ENCODE measurements around the gene RPS6KA4. TPM values are rescaled to one million over a fixed set of nuclear protein-coding genes. Genes with fewer than 3 reads are reported as not detected.

The RPS6KA4 gene
- total RNA-seq (2021; ENCODE audit: unreplicated experiment) = 67.3 TPM
- 47.4 and 53.2 TPM in 2 replicates for polyA plus RNA-seq (2012)
- percentile 62 among the genes with signal in this experiment for Bru-seq, nascent RNA
- BruChase-seq, experiment 1, labeled RNA remaining after a 6-hour chase = percentile 82 among the genes with signal in this experiment
- percentile 72 among the genes with signal in this experiment for BruChase-seq, experiment 2, labeled RNA remaining after a 2-hour chase
- long read RNA-seq, transcript RPS6KA4-201 (17 exons, 3,119 nt) = major isoform, 14 of 48 reads
- long read RNA-seq, partial matches to known transcripts = 21 of 48 reads
- long read RNA-seq, other reads (novel, unspliced or antisense) = 10 of 48 reads

DNA sequence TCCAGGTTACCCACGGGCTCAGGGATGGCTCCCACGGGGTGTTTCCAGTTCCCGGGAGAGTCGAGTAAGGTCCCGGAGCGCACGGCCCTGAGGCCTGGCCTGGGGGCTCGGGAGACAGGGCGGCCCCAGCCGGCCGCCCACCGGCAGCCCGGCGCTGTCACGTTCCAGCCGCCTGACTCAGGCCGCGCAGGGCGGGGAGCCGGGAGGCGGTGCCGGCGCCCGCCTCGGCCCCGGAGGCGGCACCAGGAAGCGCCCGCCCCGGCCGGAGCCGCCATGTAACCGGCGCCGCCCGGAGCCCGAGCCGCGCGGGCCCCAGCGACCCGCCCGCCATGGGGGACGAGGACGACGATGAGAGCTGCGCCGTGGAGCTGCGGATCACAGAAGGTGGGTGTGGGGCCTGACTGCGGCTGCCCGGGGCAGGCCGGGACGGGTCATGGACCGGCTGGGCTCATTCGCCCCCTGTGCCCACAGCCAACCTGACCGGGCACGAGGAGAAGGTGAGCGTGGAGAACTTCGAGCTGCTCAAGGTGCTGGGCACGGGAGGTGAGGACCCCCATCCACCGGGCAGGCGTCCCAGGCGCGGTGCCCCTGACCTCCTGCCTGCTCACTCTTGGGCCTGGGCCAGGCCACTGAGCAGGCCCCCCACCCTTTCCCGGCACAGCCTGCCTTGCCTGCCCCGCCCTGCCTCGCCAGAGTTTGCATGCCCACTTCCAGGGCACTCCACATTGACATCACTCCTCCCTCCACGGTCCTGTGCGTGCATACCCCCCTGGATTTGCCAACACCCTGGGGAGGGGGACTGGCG, at the start of gene RPS6KA4:
TSS of gene RPS6KA4 (plus strand) at position 256 of the 805 bp plus-strand sequence. CDS start at position 330, 74 bp downstream.
- Histone ChIP-seq H3K4me1 (ENCODE audit: control insufficient read depth in 1 of 2, insufficient read depth in 2 of 2, low read length in 2 of 2) (peaks cover 28 to 61% of the 10 kb centered on the region in 2 experiments), H3K36me3 (ENCODE audit: control insufficient read depth in 1 of 2, insufficient read depth in 2 of 2, low read length in 2 of 2) (peaks cover 4 to 35% of the 10 kb centered on the region in 2 experiments; a peak in 3 of 4 replicates), H3K4me3 (replicated peaks in 1 of 2; ENCODE audit: low read depth in 1 of 2, low read length in 2 of 2) (peak within 1 kb of the TSS; percentile 84 to 97), H3K27me3 (ENCODE audit: insufficient read depth, low read length) (no peaks in the 10 kb centered on the region), H3K79me2 (ENCODE audit: insufficient read depth, low read length) (peaks cover 33% of the 10 kb centered on the region; the same call in 1 of the 2 replicates), H3K9ac (ENCODE audit: low read length) (peak within 1 kb of the TSS; percentile 95), H4K20me1 (ENCODE audit: insufficient read depth) (no peaks in the 10 kb centered on the region), H3K27ac (ENCODE audit: low read depth, low read length) (peak within 1 kb of the TSS; percentile 87), H3K9me2 (ENCODE audit: insufficient read depth) (no peaks in the 10 kb centered on the region), H3K4me2 (ENCODE audit: low read length) (peak within 1 kb of the TSS; percentile 84), H2AFZ (ENCODE audit: low read depth, low read length, poor library complexity, severe bottlenecking) (no peak within 1 kb of the TSS), H3K9me3 (ENCODE audit: control insufficient read depth in 1 of 2, insufficient read depth in 1 of 2, low read depth in 1 of 2, low read length in 2 of 2) (no peaks in the 10 kb centered on the region)
- peak; percentile 65 for ATAC-seq
- intact Hi-C loops (cut with micrococcal nuclease) = loop anchor here (1.0 to 5.0 kb wide), 4 partner anchors 42 to 363 kb away; partner anchors contain the start of genes NRXN2 and TRMT112
- no TSS peak for BruUV-seq (replicated peaks)
- RAD21 ChIA-PET (ENCODE audit: low non-redundant PET in 1 of 2, low total read pairs in 2 of 2, uncharacterized antibody in 2 of 2, unreplicated experiment in 2 of 2) = no interaction called here
- CTCF ChIA-PET = interaction anchor here (4.8 to 5.8 kb wide), 2 partner anchors 17 to 292 kb away, joined by 46 to 76 read pairs; no protein-coding TSS in a partner anchor
- DNase-seq (ENCODE audit: low read depth, low spot score) = no peak
- POLR2A ChIA-PET = interaction anchor here (3.1 kb wide), 1 partner anchor 13 kb away, joined by 12 read pairs; no protein-coding TSS in a partner anchor
- TF ChIP-seq EGR1 (IDR thresholded peaks at IDR 0.05; ENCODE audit: low read depth) = no peak
- TF ChIP-seq FOSL1 (IDR thresholded peaks at IDR 0.05; ENCODE audit: low read depth) = no peak
- peak; percentile 83 for TF ChIP-seq POLR2AphosphoS5 (IDR thresholded peaks at IDR 0.05; ENCODE audit: low read depth, low read length)
- TF ChIP-seq, protein P1, sequence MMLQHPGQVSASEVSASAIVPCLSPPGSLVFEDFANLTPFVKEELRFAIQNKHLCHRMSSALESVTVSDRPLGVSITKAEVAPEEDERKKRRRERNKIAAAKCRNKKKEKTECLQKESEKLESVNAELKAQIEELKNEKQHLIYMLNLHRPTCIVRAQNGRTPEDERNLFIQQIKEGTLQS (IDR thresholded peaks at IDR 0.05) = no peak
- TF ChIP-seq JUND (IDR thresholded peaks at IDR 0.05) = no peak
- no peak for TF ChIP-seq CEBPB (IDR thresholded peaks at IDR 0.05; ENCODE audit: low read depth)
- TF ChIP-seq, protein P2, sequence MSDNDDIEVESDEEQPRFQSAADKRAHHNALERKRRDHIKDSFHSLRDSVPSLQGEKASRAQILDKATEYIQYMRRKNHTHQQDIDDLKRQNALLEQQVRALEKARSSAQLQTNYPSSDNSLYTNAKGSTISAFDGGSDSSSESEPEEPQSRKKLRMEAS (IDR thresholded peaks at IDR 0.05) = no peak
- TF ChIP-seq ELF1 (IDR thresholded peaks at IDR 0.05; ENCODE audit: borderline replicate concordance, low read depth) = no peak
- no peak for TF ChIP-seq RAD21 (IDR thresholded peaks at IDR 0.05; ENCODE audit: low read depth)
- TF ChIP-seq CBX3 (IDR thresholded peaks at IDR 0.05; ENCODE audit: low read depth) = no peak
- TF ChIP-seq, protein P3, sequence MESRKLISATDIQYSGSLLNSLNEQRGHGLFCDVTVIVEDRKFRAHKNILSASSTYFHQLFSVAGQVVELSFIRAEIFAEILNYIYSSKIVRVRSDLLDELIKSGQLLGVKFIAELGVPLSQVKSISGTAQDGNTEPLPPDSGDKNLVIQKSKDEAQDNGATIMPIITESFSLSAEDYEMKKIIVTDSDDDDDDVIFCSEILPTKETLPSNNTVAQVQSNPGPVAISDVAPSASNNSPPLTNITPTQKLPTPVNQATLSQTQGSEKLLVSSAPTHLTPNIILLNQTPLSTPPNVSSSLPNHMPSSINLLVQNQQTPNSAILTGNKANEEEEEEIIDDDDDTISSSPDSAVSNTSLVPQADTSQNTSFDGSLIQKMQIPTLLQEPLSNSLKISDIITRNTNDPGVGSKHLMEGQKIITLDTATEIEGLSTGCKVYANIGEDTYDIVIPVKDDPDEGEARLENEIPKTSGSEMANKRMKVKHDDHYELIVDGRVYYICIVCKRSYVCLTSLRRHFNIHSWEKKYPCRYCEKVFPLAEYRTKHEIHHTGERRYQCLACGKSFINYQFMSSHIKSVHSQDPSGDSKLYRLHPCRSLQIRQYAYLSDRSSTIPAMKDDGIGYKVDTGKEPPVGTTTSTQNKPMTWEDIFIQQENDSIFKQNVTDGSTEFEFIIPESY (IDR thresholded peaks at IDR 0.05; ENCODE audit: extremely low read depth, insufficient replicate concordance, low read length) = no peak
- TF ChIP-seq, protein P4, sequence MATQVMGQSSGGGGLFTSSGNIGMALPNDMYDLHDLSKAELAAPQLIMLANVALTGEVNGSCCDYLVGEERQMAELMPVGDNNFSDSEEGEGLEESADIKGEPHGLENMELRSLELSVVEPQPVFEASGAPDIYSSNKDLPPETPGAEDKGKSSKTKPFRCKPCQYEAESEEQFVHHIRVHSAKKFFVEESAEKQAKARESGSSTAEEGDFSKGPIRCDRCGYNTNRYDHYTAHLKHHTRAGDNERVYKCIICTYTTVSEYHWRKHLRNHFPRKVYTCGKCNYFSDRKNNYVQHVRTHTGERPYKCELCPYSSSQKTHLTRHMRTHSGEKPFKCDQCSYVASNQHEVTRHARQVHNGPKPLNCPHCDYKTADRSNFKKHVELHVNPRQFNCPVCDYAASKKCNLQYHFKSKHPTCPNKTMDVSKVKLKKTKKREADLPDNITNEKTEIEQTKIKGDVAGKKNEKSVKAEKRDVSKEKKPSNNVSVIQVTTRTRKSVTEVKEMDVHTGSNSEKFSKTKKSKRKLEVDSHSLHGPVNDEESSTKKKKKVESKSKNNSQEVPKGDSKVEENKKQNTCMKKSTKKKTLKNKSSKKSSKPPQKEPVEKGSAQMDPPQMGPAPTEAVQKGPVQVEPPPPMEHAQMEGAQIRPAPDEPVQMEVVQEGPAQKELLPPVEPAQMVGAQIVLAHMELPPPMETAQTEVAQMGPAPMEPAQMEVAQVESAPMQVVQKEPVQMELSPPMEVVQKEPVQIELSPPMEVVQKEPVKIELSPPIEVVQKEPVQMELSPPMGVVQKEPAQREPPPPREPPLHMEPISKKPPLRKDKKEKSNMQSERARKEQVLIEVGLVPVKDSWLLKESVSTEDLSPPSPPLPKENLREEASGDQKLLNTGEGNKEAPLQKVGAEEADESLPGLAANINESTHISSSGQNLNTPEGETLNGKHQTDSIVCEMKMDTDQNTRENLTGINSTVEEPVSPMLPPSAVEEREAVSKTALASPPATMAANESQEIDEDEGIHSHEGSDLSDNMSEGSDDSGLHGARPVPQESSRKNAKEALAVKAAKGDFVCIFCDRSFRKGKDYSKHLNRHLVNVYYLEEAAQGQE (IDR thresholded peaks at IDR 0.05; ENCODE audit: low read depth) = no peak
- no peak for TF ChIP-seq SRF (IDR thresholded peaks at IDR 0.05; ENCODE audit: low read depth)
- TF ChIP-seq ZNF274 (IDR thresholded peaks at IDR 0.05; ENCODE audit: low read depth, low read length) = no peak
- TF ChIP-seq SIN3A (IDR thresholded peaks at IDR 0.05; ENCODE audit: low read depth) = no peak
- TF ChIP-seq ZFX (IDR thresholded peaks at IDR 0.05) = peak; percentile 69; the same call in 1 of the 2 replicates
- TF ChIP-seq, protein P5, sequence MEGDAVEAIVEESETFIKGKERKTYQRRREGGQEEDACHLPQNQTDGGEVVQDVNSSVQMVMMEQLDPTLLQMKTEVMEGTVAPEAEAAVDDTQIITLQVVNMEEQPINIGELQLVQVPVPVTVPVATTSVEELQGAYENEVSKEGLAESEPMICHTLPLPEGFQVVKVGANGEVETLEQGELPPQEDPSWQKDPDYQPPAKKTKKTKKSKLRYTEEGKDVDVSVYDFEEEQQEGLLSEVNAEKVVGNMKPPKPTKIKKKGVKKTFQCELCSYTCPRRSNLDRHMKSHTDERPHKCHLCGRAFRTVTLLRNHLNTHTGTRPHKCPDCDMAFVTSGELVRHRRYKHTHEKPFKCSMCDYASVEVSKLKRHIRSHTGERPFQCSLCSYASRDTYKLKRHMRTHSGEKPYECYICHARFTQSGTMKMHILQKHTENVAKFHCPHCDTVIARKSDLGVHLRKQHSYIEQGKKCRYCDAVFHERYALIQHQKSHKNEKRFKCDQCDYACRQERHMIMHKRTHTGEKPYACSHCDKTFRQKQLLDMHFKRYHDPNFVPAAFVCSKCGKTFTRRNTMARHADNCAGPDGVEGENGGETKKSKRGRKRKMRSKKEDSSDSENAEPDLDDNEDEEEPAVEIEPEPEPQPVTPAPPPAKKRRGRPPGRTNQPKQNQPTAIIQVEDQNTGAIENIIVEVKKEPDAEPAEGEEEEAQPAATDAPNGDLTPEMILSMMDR (IDR thresholded peaks at IDR 0.05 in 2 of 3, conservative IDR thresholded peaks at IDR 0.05 in 1 of 3; ENCODE audit: borderline replicate concordance in 1 of 3, insufficient read depth in 1 of 3, low read depth in 2 of 3, low read length in 2 of 3) = no peak
- TF ChIP-seq SP1 (IDR thresholded peaks at IDR 0.05; ENCODE audit: low read depth) = no peak

Measured in HCT116 (cell line).